IMR-90 (cell line): ENCODE data around the gene USPL1. TPM values are rescaled to one million over a fixed set of nuclear protein-coding genes. Genes with fewer than 3 reads are reported as not detected.
A peak's percentile ranks its signal among the peaks of the same experiment; 100 is the strongest.

Experiments used
- ATAC-seq: fragments of 200-7000 bp; cut with Tn5 transposase; 2 replicates; pipeline ENCODE4 v1.9.1; 2020; ENCODE audit warnings: low read depth, mild to moderate bottlenecking, moderate library complexity
- BruUV-seq: library from RNA; stranded (reverse); fragments of 400-500 nt; replicated peaks from 2 replicates; lab custom pipeline; 2021; lab: Mats Ljungman, UMichigan
- CTCF ChIA-PET: fragments of 300-600 bp; formaldehyde crosslinking; extraction: SDS; loops from one replicate; lab custom pipeline; 2021; ENCODE audit warnings: antibody characterized with exemption; lab: Yijun Ruan, JAX
- POLR2A ChIA-PET: fragments of 300-600 bp; sonication (Branson Sonifier 250); formaldehyde crosslinking; loops from one replicate; lab custom pipeline; 2022; ENCODE audit warnings: antibody characterized with exemption; ENCODE audit not compliant: unreplicated experiment; lab: Charles Lee
- DNase-seq: peaks from one replicate; pipeline ENCODE4 v3.0.0; 2013
- H2AFZ ChIP-seq: replicated peaks from 2 replicates; pipeline ENCODE3; 2013; ENCODE audit warnings: low read length, mild to moderate bottlenecking; ENCODE audit not compliant: poor library complexity
- H2AK5ac ChIP-seq: 2 replicates; pipeline ENCODE4 v1.6.1; 2013; ENCODE audit warnings: low read depth, low read length, inconsistent platforms
- H2AK9ac ChIP-seq: replicated peaks from 2 replicates; pipeline ENCODE3; 2013; ENCODE audit warnings: mild to moderate bottlenecking, low read depth, low read length, moderate library complexity; ENCODE audit not compliant: poor library complexity
- H2BK120ac ChIP-seq: 2 replicates; pipeline ENCODE4 v1.6.1; 2013; ENCODE audit warnings: low read depth, low read length, inconsistent platforms
- H2BK15ac ChIP-seq: 3 replicates; pipeline ENCODE4 v1.6.1; 2013; ENCODE audit warnings: low read depth, low read length, inconsistent platforms
- H2BK20ac ChIP-seq: 2 replicates; pipeline ENCODE4 v1.6.1; 2013; ENCODE audit warnings: low read depth, mild to moderate bottlenecking, inconsistent platforms, low read length, moderate library complexity
- H2BK5ac ChIP-seq: 2 replicates; pipeline ENCODE4 v1.6.1; 2013; ENCODE audit warnings: mild to moderate bottlenecking, low read depth, low read length, inconsistent platforms; ENCODE audit not compliant: poor library complexity, severe bottlenecking
- H3K14ac ChIP-seq: replicated peaks from 2 replicates; pipeline ENCODE4 v1.6.1; 2013; ENCODE audit warnings: low read depth, low read length, inconsistent platforms
- H3K18ac ChIP-seq: 2 replicates; pipeline ENCODE4 v1.6.1; 2013; ENCODE audit warnings: low read depth, low read length, control low read depth
- H3K23ac ChIP-seq: 2 replicates; pipeline ENCODE4 v1.6.1; 2013; ENCODE audit warnings: low read depth, low read length, inconsistent platforms
- H3K27ac ChIP-seq: 2 replicates; pipeline ENCODE4 v1.5.1; 2013; ENCODE audit warnings: mild to moderate bottlenecking, control low read depth, low read length; ENCODE audit not compliant: insufficient read depth
- H3K27me3 ChIP-seq: 2 replicates; pipeline ENCODE4 v1.6.1; 2013; ENCODE audit warnings: low read length; ENCODE audit not compliant: control insufficient read depth, insufficient read depth
- H3K36me3 ChIP-seq: 2 replicates; pipeline ENCODE4 v1.6.1; 2013; ENCODE audit warnings: low read length, mixed read lengths; ENCODE audit not compliant: control insufficient read depth, insufficient read depth
- H3K4ac ChIP-seq: 2 replicates; pipeline ENCODE4 v1.6.1; 2013; ENCODE audit warnings: low read depth, low read length, inconsistent platforms
- H3K4me1 ChIP-seq: 2 replicates; pipeline ENCODE4 v1.6.1; 2013; ENCODE audit warnings: low read length, mixed read lengths; ENCODE audit not compliant: control insufficient read depth, insufficient read depth
- H3K4me2 ChIP-seq: 2 replicates; pipeline ENCODE4 v1.6.1; 2013; ENCODE audit warnings: low read depth, mild to moderate bottlenecking, control low read depth, low read length, moderate library complexity
- H3K4me3 ChIP-seq: 2 replicates; pipeline ENCODE4 v1.5.1; 2013; ENCODE audit warnings: low read depth, mild to moderate bottlenecking, control low read depth, low read length, moderate library complexity; ENCODE audit not compliant: insufficient read depth
- H3K56ac ChIP-seq: 2 replicates; pipeline ENCODE4 v1.6.1; 2013; ENCODE audit warnings: low read length, inconsistent platforms; ENCODE audit not compliant: insufficient read depth; ENCODE audit errors: extremely low read depth
- H3K79me1 ChIP-seq, 2 experiments: 2 replicates each; pipeline ENCODE4 v1.6.1; 2013; ENCODE audit warnings: low read length in 2 of 2, inconsistent platforms in 1 of 2, low read depth in 1 of 2
- H3K9ac ChIP-seq: 2 replicates; pipeline ENCODE4 v1.6.1; 2013; ENCODE audit warnings: low read depth, low read length, control low read depth
- H3K9me1 ChIP-seq: 2 replicates; pipeline ENCODE4 v1.6.1; 2013; ENCODE audit warnings: low read length, inconsistent platforms; ENCODE audit not compliant: insufficient read depth
- H3K9me3 ChIP-seq: 2 replicates; pipeline ENCODE4 v1.6.1; 2013; ENCODE audit warnings: low read length; ENCODE audit not compliant: control insufficient read depth, insufficient read depth
- H4K20me1 ChIP-seq: 2 replicates; pipeline ENCODE4 v1.6.1; 2013; ENCODE audit warnings: low read length, inconsistent platforms; ENCODE audit not compliant: insufficient read depth
- H4K5ac ChIP-seq: 2 replicates; pipeline ENCODE4 v1.6.1; 2013; ENCODE audit warnings: mild to moderate bottlenecking, low read depth, low read length, control low read depth
- H4K8ac ChIP-seq, 2 experiments: 2 replicates each; pipeline ENCODE4 v1.6.1; 2013; ENCODE audit warnings: low read depth in 2 of 2, low read length in 2 of 2, control low read depth in 1 of 2, inconsistent platforms in 1 of 2
- H4K91ac ChIP-seq: 2 replicates; pipeline ENCODE4 v1.6.1; 2013; ENCODE audit warnings: low read depth, low read length, inconsistent platforms; ENCODE audit not compliant: insufficient read depth
- CEBPB ChIP-seq: IDR thresholded peaks from 2 replicates; pipeline ENCODE4 v1.6.1; 2012; ENCODE audit warnings: low read depth, low read length, improper control_type of control experiment
- CHD1 ChIP-seq: IDR thresholded peaks from 2 replicates; pipeline ENCODE4 v1.6.1; 2012; ENCODE audit warnings: low read depth, low read length, improper control_type of control experiment
- CTCF ChIP-seq: conservative IDR thresholded peaks from 2 replicates; pipeline ENCODE4 v1.5.1; 2012; ENCODE audit warnings: mild to moderate bottlenecking, low read depth, low read length, improper control_type of control experiment
- ELK1 ChIP-seq: fragments of 150-350 bp; IDR thresholded peaks from 2 replicates; pipeline ENCODE4 v1.6.1; 2016; ENCODE audit warnings: low read depth, mild to moderate bottlenecking, low read length, moderate library complexity, borderline replicate concordance
- FOS ChIP-seq: fragments of 150-350 bp; IDR thresholded peaks from 2 replicates; pipeline ENCODE4 v1.6.1; 2016; ENCODE audit warnings: low read depth, low read length
- MAFK ChIP-seq: IDR thresholded peaks from 2 replicates; pipeline ENCODE4 v1.6.1; 2012; ENCODE audit warnings: low read depth, low read length, improper control_type of control experiment
- MAZ ChIP-seq: IDR thresholded peaks from 2 replicates; pipeline ENCODE4 v1.6.1; 2012; ENCODE audit warnings: low read depth, mild to moderate bottlenecking, low read length, improper control_type of control experiment, moderate library complexity, borderline replicate concordance
- MXI1 ChIP-seq: IDR thresholded peaks from 2 replicates; pipeline ENCODE4 v1.6.1; 2012; ENCODE audit warnings: low read depth, mild to moderate bottlenecking, low read length, moderate library complexity, borderline replicate concordance
- NFE2L2 ChIP-seq: fragments of 150-350 bp; IDR thresholded peaks from 2 replicates; pipeline ENCODE4 v1.6.1; 2016; ENCODE audit warnings: low read depth, mild to moderate bottlenecking, low read length
- POLR2A ChIP-seq: IDR thresholded peaks from 2 replicates; pipeline ENCODE4 v1.6.1; 2012; ENCODE audit warnings: mild to moderate bottlenecking, low read depth, low read length
- RAD21 ChIP-seq: IDR thresholded peaks from 2 replicates; pipeline ENCODE4 v1.6.1; 2012; ENCODE audit warnings: low read length, improper control_type of control experiment
- RFX5 ChIP-seq: IDR thresholded peaks from 2 replicates; pipeline ENCODE4 v1.8.0; 2012; ENCODE audit warnings: low read depth, mild to moderate bottlenecking, low read length, moderate library complexity
- WGBS, 2 experiments: methylation state at CpG; one replicate each; pipeline versions ENCODE4 v1.1.5 to v1.1.7; 2013; ENCODE audit warnings: missing lambda C conversion rate in 2 of 2; ENCODE audit not compliant: insufficient read length in 1 of 2; ENCODE audit errors: extremely low coverage in 2 of 2; 5-methylcytosine and 5-hydroxymethylcytosine counted together
- dilution Hi-C: fragments of 300-500 bp; cut with HindIII; formaldehyde crosslinking; loops from one replicate; pipeline ENCODE4 v1.14.3; 2018; ENCODE audit warnings: low sequenced_read_pairs; ENCODE audit not compliant: unreplicated experiment
- in situ Hi-C: fragments of 300-500 bp; cut with MboI; formaldehyde crosslinking; loops from 3 replicates; pipeline ENCODE4 v1.14.3; 2019; ENCODE audit warnings: low sequenced_read_pairs, inconsistent platforms, mixed read lengths
- intact Hi-C: fragments of 100-400 bp; cut with micrococcal nuclease; formaldehyde crosslinking; loops from 2 replicates; pipeline ENCODE4 v1.10.0; 2022
- polyA plus RNA-seq, 3 experiments: library from polyadenylated mRNA; depleted of rRNA; stranded (reverse); fragments of >200 nt; gene quantifications; 2 replicates each; pipeline ENCODE4 v1.2.3, GENCODE V29; 2012; ENCODE audit warnings: low replicate concordance in 1 of 3
- total RNA-seq: library from RNA; depleted of rRNA; stranded (reverse); fragments of >200 nt; gene quantifications from 2 replicates; pipeline ENCODE4 v1.2.3, GENCODE V29; 2012

Gene USPL1
- total and polyA plus RNA-seq, 2 of the 4 experiments (the other 2 are of a cell fraction), result 12.1 to 15.4 TPM

DNA sequence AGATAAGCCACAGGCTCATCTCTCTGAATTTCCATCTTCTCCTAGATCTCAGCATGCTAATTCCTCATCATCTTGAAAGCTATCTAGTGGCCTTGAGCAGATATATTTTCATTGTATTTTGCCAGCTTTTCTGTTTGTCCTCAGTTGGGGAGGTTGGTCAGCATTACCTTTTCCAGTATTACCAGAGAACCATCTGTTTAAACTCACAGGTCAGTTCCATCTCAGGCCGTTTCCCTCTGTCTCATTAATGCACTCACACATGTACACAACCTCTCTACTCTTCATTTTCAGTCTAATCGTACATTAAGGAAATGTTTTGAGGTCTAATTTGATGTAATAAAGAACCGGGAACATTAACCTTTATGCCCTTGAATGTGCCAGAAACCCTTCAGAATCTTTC, 29.7 kb downstream of the USPL1 start:
- BruUV-seq, result no TSS peak
- intact Hi-C loops, result no loop called here
- Histone ChIP-seq H2AK5ac (no peak overlapping the region), H3K4me3 (no peak overlapping the region), H2BK5ac (no peak overlapping the region), H3K9me1 (no peaks in the 10 kb centered on the region), H3K9me3 (no peaks in the 10 kb centered on the region), H4K8ac (peak overlapping the region in 1 of 2 experiments; percentile 14; a peak in 1 of 4 replicates), H3K18ac (no peak overlapping the region), H4K20me1 (peaks cover 4% of the 10 kb centered on the region; the same call in 1 of the 2 replicates), H3K23ac (no peak overlapping the region; the same call in 1 of the 2 replicates), H3K36me3 (peaks cover 31% of the 10 kb centered on the region), H4K5ac (no peak overlapping the region), H2BK20ac (no peak overlapping the region), H3K9ac (no peak overlapping the region), H2BK15ac (no peak overlapping the region), H3K79me1 (peaks cover 29 to 45% of the 10 kb centered on the region in 2 experiments), H4K91ac (no peak overlapping the region), H3K14ac (no peak overlapping the region), H2BK120ac (no peak overlapping the region), H3K4me2 (no peak overlapping the region), H3K27ac (no peak overlapping the region), H3K56ac (no peak overlapping the region), H3K4me1 (no peaks in the 10 kb centered on the region), H2AFZ (no peak overlapping the region), H3K4ac (no peak overlapping the region), H3K27me3 (no peaks in the 10 kb centered on the region), H2AK9ac (no peak overlapping the region)
- ChIA-PET CTCF (interaction anchor here (0.5 kb wide), 1 partner anchor 1842 kb away, joined by 3 read pairs; no protein-coding TSS in a partner anchor), POLR2A (no interaction called here)
- dilution Hi-C loops, result no loop called here
- DNase-seq (no peak), ATAC-seq (no peak)
- no CpG with 5 or more reads among the region's 3 CpGs for WGBS, 2 experiments
- TF ChIP-seq MAZ (no peak), NFE2L2 (no peak), POLR2A (no peak), MXI1 (no peak), RAD21 (no peak), FOS (no peak), CTCF (no peak), RFX5 (no peak), ELK1 (no peak), MAFK (no peak), CEBPB (no peak), CHD1 (no peak)
- in situ Hi-C loops, result loop anchor here (25.0 kb wide), 1 partner anchor 390 kb away; no protein-coding TSS in a partner anchor
